ENCODE measurements around the gene BICD1.

DNA sequence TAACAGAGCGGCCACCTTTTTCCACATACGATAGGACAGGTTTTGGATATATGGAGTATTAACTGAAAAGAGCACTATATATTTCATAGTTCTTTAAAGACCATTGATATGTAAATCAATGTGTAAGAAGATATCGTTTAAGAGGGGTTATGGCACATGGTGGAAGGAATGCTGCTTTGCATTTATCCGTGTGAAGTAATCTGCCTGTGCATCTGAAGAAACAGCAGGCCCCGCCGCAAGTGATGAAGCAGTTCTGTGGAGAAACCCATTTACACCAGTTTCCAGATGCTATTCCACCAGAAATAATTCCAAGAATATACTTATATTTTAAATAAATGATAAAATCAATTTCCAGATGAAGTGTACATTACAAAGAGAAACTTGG is 72.4 kb downstream of the BICD1 start:
- TF ChIP-seq, protein P1, sequence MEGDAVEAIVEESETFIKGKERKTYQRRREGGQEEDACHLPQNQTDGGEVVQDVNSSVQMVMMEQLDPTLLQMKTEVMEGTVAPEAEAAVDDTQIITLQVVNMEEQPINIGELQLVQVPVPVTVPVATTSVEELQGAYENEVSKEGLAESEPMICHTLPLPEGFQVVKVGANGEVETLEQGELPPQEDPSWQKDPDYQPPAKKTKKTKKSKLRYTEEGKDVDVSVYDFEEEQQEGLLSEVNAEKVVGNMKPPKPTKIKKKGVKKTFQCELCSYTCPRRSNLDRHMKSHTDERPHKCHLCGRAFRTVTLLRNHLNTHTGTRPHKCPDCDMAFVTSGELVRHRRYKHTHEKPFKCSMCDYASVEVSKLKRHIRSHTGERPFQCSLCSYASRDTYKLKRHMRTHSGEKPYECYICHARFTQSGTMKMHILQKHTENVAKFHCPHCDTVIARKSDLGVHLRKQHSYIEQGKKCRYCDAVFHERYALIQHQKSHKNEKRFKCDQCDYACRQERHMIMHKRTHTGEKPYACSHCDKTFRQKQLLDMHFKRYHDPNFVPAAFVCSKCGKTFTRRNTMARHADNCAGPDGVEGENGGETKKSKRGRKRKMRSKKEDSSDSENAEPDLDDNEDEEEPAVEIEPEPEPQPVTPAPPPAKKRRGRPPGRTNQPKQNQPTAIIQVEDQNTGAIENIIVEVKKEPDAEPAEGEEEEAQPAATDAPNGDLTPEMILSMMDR (IDR thresholded peaks at IDR 0.05) = no peak
- no peak for TF ChIP-seq POLR2A (IDR thresholded peaks at IDR 0.05)

Data from right lobe of liver (tissue), 4 donors.